ENCODE data around the gene SPRED3. TPM values are rescaled to one million over a fixed set of nuclear protein-coding genes. Genes with fewer than 3 reads are reported as not detected.
"Not testable (repeated sequence)": the region's sequence is repeated elsewhere in the genome, so short reads cannot be mapped to it uniquely, and the experiment has no call there.

SPRED3 gene
- total RNA-seq, 1 donor from 2014 or later: 0.30 TPM

DNA sequence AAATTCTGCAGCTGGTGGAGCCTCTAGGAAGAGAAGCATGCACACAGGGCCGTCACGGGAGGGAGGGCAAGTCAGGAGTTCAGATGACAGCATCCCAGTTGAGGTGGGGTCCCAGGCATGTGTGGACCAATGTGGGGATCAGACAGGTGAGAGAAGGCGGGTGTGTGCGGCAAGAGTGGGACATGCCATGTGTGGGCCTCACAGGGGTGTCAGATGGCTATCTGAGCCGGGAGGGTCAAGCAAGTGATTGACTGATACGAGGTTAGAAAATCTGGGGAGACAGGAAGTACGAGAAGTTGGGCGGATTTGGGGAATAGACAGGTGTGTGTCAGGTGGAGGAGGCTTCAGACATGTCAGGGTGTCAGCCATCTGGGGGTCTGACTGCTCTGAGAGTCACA lies 28.6 kb downstream of the SPRED3 start:
- ATAC-seq (no peak), DNase-seq (ENCODE audit: low spot score) (no peak)

DNA sequence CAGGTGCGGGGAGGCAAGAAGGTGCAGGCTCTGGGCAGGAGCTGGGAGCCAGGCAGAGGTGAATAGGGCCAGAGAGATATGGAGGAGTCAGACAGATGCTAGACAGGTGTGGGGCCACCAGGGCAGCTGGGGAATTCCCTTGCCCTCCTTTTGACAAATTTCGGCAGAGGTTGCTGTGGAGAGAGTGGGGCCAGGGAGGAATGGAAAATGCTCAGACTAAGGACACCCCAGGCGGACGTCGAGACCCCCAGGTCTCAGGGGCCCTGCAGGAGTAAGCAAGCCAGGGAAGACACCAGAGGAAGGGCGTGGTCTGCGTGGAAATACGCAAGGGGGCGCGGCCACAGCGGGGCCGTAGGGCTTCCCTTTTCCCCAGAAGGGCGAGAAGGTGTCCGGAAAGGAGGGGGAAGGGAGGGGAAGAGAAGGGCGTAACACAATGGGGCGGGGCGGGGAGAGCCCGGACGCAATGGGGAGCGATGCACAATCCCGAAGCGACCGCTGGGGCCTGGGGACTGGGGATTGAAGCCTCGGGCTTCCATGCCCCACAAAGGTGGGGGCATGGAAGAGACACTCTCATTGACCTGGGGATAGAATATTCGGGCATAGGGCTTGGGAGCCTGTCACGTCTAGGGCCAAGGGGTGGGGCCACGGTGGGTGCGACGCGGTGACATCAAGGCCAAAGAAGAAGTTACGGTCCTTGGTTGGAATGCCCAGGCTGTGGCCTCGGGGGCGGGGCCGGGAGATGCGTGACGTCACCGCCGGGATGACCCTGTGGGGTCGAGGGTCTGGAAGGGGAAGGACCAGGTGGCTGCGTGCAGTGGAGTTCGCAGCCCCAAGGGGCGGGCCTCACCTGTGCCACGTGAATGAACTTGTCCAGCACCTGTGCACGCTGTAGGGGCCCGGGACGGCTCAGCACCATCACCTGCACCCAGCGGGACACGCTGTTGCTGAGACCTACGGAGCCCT lies 29.3 kb downstream of the SPRED3 start:
- peak; percentile 56 for DNase-seq (ENCODE audit: low spot score)

DNA sequence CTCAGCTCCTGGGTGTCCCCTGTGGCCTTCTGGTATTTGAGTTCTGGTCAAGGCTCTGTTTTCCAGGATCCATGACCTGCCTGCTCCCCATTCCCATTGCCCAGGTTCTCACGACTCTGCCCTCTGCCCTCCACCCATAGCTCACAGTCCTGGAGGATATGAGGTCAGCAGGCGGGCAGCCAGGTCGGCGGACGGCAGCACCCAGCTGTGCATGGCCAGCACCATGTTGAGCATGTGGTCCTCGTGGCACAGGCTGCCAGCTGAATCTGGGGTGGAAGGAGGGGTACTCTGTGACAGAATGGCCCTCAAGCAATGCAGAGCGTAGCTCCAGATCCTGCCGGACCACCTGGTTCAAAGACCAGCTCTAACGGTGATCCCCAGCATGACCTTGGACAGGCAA lies 32.4 kb downstream of the SPRED3 start:
- DNase-seq (ENCODE audit: low spot score): no peak
- no peak for ATAC-seq

More for the DNA sequence above, 29.3 kb downstream of the SPRED3 start:
- peak; percentile 69 for ATAC-seq

DNA sequence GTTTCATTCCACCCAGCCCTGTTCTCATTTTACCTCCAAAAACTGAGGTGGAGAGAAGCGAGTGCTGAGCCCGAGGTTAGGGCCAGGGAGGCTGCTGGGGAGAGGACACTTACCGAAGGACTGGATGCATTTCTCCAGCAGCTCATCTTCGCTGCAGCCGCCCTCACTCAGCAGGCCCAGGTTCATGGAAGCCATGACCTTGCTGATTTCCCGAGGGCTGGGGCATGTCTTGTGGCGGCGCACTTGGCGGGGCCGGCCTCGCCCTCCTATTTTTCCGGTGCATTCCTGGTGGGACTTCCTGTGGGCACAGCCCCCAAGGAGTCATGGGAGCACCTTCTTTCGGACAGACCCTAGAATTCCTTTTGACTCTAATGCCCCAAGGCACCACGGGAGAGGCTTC lies 33.4 kb downstream of the SPRED3 start:
- ATAC-seq: no peak
- DNase-seq (ENCODE audit: low spot score): no peak

DNA sequence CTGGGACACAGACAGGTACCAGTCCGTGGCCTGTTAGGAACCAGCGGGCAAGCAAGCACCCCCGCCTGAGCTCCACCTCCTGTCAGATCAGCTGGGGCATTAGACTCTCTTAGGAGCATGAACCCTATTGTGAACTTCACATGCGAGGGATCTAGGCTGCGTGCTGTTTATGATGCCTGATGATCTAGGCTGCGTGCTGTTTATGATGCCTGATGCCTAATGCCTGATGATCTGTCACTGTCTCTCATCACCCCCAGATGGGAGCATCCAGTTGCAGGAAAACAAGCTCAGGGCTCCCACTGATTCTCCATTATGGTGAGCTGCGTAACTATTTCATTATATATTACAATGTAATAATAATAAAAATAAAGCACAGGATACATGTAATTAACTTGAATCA lies 33.9 kb downstream of the SPRED3 start:
- no peak for ATAC-seq

DNA sequence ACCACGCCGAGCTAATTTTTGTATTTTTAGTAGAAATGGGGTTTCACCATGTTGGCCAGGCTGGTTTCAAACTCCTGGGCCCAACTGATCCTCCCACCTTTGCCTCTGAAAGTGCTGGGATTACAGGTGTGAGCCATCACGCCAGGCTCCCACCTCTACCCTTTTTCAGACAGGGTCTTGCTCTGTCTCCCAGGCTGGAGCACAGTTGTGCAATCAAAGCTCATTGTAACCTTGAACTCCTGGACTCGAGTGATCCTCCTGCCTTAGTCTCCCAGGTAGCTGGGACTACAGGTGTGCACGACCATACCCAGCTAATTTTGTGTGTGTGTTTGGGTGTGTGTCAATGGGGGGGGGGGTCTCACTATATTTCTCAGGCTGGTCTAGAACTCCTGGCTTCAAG lies 35.8 kb downstream of the SPRED3 start:
- ATAC-seq (no peak), DNase-seq (ENCODE audit: low spot score) (no peak)

More for the DNA sequence above, 33.9 kb downstream of the SPRED3 start:
- no peak for DNase-seq (ENCODE audit: low spot score)

DNA sequence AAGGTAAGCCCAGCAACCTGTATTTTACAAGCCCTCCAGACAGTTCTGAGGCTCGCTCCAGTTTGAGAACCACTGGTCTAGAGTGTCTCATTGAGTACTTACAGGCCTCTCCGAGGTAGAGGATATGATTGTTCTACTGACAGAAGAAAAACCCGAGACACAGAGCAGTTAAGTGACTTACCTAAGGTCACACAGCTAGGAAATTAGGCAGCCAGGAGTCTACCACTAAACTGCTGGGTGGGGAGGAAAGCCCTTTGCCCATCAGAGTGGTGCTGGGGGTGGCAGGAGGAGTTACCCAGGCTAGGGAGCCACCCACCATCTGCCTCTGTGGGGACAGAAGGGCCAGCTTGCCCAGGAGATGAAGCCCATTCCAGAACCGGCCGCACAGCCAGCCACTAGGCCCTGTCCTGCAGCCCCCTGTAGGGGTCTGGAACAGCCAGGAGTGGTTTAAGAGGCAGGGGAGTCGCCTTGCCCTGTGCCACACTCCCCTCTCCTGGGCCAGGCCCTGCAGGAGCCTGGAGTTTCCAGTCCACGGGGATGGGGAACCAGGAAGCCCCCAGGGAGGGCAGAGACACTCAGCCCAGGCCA lies 36.8 kb downstream of the SPRED3 start:
- no peak for ATAC-seq
- no peak for DNase-seq (ENCODE audit: low spot score)

DNA sequence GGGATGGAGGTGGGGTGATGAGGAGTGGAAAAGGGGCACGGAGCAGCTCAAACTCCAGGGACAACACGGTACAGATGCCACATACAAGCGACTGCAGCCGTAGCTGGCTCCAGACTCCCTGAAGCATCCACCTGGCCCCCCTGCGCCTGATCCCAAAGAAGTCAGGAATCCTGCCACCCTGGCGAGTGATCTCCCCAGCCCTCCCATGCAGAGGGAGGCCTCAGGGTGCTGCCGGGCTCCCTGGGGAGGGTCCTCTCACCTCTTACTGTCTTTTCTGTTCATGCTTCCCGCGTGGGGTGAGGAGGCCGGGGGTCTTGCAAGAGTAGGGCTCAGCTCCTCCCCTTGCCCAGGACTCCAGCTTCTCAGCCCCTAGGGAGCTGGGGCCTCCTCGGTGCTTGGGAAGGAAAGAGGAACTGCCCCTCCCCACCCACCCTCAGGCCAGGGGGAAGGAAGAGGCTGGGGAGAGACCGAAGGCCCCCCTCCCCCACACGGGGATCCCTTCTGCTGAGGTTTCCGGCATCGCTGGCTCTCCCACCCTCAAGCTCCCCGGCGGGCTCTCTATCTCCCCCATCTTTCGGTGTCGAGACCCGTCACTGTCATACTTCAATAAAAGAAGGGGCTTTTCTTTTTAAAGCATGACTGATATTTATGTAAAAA lies 37.4 kb downstream of the SPRED3 start, which contains the start of gene RASGRP4:
TSS of gene RASGRP4 (minus strand) at position 410 of the 657 bp plus-strand sequence. CDS start at position 282, 128 bp downstream.
- ATAC-seq (peak; percentile 41), DNase-seq (ENCODE audit: low spot score) (no peak)

DNA sequence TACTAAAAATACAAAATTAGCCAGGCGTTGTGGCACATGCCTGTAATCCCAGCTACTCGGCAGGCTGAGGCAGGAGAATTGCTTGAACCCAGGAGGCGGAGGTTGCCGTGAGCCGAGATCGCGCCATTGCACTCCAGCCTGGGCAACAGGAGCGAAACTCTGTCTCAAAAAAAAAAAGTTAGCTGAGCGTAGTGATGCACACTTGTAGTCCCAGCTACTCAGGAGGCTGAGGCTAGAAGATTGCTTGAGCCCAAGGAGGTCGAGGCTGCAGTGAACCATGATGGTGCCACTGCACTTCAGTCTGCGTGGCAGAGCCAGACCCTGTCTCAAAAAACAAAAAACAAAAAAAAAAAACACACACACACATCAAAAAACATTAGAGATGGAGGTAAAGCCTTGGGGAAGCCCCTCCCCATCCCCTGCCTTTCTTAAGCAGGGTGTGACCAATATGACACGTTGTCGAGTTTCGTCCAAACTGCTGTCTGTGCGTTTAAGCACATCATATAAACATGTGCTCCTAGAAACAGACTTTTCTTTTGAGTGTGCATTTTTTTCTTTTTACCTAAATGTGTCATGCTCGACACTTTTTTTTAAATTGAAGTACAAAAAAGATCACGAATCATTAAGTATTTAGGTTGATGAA lies 38.7 kb downstream of the SPRED3 start:
- ATAC-seq; DNase-seq (ENCODE audit: low spot score): not testable (repeated sequence)

DNA sequence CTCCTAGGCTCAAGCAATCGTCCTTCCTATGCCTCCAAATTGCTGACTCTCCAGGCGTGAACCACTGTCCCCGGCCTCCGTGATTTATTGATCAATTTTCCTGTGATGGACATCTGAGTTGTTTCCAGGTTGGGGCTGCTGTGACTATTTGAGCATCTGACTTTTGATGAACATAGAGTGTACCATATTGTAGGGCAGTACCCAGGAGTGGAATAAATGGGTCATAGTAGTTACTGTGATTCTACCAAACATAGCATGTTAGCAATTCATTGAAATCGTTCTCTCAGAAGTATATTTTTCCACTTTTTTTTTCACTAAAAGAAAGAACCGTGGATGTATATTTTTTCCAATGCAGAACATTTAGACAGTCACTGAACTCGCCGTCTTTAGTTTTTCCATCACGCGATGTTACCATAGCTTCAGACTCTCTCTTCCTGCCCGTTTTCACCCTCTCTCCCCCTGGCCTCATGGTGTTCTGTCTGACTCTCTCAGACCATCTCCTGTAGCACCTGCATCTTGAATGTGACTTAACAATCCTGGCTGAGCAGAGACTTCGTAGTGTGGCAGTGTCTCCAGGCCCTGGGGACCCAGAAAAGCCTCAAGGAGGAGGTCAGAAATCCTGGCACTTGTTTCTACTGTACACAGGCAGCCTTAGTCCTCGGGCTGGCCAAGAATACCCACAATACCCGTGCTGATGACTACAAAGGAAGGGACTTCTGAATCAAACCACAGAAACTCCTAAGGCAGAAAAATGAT lies 40.7 kb downstream of the SPRED3 start:
- DNase-seq (ENCODE audit: low spot score): no peak
- ATAC-seq: no peak

DNA sequence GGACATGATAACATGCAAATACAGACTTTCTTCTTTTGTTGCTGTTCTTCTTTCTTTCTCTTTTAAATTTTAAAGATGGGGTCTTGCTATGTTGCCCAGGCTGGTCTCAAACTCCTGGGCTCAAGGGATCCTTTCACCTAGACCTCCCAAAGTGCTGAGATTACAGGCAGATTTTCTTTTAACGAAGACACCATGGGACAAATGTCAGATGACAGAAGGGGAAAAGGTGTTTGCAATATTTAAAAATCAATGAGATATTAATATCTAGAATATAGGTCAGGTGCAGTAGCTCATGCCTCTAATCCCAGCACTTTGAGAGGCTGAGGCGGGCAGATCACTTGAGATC lies 41.3 kb downstream of the SPRED3 start:
- DNase-seq (ENCODE audit: low spot score) (no peak), ATAC-seq (no peak)

DNA sequence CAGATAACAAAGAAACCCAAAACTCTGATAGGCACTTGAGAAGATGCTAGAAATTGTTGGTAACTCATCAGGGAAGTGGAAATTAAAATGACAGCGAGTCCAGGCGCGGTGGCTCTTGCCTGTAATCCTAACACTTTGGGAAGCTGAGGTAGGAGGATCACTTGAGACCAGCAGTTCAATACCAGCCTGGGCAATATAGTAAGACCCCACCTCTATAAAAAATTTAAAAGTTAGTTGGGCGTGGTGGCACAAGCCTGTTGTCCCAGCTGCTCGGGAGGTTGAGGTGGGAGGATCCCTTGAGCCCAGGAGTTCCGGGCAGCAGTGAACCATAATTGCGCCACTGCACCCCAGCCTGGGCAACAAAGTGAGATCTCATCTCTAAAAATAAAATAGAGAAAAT lies 42.4 kb downstream of the SPRED3 start:
- no peak for DNase-seq (ENCODE audit: low spot score)
- ATAC-seq: no peak

DNA sequence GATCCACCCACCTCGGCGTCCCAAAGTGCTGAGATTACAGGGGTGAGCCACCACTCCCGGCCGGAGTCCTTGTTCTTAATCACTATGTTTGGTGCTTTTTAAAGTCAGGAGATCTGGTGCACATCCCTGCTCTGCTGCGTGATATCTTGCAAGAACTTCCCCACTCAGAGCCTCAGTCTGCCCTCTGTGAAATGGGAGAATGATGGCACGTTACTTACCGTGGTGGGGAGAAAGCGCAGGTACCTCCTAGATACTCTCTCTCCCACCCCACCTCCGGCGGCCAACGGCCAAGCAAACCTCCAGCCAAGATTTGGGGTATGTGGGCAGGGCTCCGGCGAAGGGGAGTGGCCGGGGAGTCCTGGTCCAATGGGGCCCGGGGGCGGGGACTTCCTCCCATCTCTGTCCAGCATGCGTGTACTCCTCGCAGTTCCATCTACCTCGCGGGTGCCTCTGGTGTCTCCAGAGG lies 44.8 kb downstream of the SPRED3 start, which contains the start of gene RYR1:
TSS of gene RYR1 (plus strand) at position 424 of the 466 bp plus-strand sequence. CDS start 139 bp downstream, outside the sequence.
- DNase-seq (ENCODE audit: low spot score) (no peak), ATAC-seq (peak; percentile 68)

DNA sequence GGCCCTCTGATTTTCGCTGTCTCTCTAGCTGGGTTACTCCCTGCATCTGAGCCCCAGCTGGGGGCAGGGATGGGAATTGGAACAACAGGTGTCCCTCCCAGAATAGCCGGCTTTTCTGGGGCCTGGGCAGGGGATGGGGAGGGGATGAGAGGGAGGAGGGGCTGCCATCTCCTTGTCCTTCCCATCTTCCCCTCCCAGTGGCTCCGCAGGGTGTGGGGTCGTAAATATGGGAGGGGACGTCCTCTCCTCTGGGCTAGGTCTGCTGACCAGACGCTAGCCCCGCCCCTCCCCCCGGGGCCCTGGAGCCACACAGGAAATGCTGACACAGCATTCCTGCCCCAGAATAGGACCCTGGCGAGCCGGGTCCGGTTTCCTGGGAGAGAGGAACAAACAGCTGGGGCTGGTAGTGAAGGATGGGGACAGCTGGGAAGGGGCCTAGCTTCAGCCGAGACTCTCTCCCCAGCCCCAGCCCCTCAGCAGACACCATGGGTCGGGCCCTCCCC lies 46.1 kb downstream of the SPRED3 start:
- peak; percentile 32 for ATAC-seq
- no peak for DNase-seq (ENCODE audit: low spot score)

DNA sequence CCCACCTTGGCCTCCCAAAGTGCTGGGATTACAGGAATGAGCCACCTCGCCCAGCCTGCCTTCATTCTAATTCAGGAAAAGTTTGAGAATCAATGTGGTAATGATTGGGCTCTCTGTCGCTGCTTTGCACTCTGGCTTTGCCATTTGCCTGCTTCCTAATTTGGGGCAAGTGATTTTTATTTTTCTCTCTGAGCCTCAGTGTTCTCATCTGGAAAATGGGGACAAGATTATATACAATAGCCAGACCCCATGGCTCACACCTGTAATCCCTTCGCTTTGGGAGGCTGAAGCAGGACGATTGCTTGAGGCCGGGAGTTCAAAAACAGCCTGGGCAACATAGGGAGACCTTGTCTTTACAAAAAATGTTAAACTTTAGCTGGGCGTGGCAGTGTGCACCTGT lies 48.8 kb downstream of the SPRED3 start:
- no peak for ATAC-seq
- DNase-seq (ENCODE audit: low spot score): no peak

DNA sequence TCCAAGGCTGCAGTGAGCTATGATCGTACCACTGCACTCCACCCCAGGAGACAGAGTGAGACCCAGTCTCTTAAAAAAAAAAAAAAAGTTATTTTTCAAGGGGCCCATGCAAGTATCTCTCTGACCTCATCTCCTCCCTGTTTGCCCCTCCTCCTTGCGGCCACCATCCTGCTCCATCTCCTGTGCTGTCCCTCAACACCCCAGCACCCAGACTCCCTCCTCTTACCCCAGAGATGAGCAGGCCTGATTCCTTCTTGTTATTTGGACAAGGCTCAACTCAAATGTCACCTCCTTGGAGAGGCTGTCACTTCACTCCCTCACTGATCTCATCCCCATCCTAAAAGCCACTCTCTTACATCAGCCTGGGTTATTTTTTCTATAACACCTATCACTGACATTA lies 49.4 kb downstream of the SPRED3 start:
- DNase-seq (ENCODE audit: low spot score) (no peak), ATAC-seq (no peak)

DNA sequence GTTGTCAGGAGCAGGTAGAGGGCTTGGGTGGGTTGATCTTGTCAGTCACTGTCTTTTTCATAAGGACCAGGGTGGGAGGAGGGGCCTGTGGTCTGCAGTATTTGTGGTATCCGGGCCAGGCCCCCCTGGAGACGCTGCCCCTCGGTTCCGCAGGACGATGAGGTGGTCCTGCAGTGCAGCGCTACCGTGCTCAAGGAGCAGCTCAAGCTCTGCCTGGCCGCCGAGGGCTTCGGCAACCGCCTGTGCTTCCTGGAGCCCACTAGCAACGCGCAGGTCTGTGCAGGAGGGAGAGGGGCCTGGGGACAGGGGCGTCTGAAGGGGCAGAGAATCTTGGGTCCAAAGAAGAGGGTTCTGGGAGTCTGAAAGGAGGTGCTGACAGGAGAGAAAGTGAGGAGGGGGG lies 52.1 kb downstream of the SPRED3 start:
- DNase-seq (ENCODE audit: low spot score) (no peak), ATAC-seq (no peak)

DNA sequence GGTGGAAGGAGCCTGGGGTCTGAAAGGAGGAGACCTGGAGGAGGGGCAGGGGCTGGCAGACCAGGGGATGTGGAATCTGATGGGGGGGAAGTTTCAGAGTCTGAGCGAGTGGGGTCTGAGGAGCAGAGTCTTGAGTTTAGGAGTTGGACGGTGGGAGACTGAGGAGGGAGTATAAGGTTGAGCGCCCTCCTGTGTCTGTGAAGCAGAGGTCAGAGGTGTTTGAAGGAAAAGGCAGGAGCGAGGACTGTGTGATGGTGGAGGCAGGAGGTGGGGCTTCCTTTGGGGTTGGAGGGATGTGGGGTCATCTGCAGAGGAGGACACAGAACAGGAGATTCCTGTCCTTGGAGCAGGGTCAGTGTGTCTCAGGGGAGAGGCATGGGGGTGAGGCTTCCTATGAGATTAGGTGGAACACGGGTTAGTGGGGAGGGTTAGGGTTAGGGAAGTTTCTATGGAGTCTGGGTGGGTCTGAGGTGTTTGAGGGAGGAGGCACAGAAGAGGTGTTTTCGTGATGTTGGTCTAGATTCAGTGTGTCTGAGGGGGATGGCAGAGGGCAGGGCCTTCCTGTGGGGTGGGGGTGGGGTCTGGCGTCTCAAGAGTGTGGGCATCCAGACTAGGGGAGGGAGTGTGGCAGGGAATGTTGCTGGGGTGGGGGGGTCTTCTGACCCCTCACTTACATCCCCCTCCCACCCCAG lies 53.3 kb downstream of the SPRED3 start:
- DNase-seq (ENCODE audit: low spot score) (no peak), ATAC-seq (no peak)

DNA sequence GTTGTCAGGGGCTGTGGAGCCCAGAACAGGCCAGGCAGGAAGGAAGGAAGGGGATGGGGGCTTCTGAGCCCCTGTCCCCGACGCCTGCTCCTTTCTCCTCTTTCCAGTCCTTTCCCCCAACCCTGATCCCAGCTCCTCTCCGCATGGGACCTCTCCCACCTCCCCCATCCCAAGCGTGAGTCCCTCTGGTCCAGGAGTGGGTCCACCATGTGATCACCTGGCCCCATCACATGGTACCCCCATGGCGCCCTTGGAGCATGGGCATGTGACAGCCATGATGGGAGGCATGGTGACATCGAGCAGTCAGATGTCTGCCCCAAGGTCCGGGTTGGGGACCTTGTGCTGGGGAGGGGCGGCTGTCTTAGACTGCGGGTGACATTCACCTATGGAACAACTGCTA lies 54.2 kb downstream of the SPRED3 start:
- no peak for ATAC-seq
- DNase-seq (ENCODE audit: low spot score): no peak

All from left lobe of liver (tissue), 2 donors.